HG02678 (cell line): ENCODE data around the gene CST8.

Experiments used
- ATAC-seq: cut with Tn5 transposase; IDR thresholded peaks from one replicate; pipeline ENCODE4 v1.9.1; 2021; ENCODE audit warnings: mild to moderate bottlenecking, moderate library complexity; ENCODE audit not compliant: unreplicated experiment

Gene CST8

DNA sequence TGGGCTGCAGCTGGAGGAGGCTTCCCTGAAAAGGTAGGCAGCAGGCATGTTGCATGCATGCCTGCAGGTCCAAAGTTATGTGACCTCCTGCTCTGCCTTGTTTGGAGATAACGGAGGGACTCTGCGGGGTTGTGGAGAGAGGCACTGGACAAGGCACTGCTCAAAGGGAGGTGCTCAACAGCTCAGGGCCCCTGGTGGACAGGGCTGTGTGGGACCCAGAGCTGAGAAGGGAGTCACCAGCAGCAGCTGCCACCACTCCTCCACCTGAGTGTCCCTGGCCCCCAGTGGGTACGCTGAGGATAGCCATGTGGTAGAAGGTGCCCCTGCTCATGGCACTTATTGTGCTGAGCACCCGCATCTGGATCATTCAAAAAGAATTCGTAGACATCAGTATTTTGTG is 15.5 kb upstream of the CST8 start:
- ATAC-seq, result no peak

DNA sequence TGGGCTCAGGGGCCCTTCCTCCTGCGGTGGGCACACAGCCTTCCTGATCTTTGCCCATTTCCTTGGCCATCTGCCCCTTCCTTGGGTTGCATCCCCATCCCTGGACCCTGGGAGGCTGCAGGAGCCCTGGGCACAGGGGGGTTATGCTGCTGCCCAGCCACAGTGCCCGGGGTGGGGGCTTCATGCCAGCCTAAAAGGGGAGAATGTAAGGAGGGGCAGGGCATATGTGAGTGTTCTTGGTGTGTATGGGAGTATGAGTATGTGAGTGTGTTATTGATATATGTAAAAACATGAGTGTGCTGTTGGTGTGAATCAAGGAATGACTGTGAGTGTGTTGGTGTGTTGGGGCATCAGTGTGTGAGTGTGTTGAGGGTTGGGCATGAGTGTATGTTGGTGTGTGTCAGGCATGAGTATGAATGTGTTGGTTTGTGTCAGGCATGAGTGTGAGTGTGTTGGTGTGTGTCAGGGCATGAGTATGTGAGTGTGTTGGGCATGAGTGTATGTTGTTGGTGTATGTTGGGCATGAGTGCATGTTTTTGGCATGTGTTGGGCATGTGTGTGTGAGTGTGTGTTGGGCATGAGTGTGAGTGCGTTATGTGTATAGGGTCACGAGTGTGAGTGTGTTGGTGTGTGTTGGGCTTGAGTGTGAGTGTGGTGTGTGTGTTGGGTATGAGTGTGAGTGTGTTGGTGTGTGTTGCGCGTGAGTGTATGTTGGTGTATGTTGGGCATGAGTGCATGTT is 14.7 kb upstream of the CST8 start:
- no peak for ATAC-seq

DNA sequence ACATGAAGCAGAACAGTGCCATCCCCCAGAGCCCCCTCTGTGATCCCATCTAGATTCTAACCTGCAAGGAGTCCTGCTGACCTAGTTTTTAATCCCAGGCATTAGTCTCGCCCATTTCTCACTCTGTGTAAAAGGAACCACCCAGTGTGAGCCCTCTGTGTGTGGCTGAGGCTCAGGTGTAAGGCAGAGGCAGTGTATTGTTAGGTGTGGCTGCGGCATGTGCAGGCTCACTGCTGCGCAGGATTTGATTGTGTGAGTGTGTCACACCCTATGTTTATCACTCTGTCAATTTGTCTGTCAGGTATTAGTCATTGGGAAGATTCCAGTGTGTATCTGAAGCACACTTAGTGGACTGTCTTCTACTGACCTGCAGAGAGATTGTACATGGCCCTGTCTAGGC is 13.7 kb upstream of the CST8 start:
- ATAC-seq, result no peak

DNA sequence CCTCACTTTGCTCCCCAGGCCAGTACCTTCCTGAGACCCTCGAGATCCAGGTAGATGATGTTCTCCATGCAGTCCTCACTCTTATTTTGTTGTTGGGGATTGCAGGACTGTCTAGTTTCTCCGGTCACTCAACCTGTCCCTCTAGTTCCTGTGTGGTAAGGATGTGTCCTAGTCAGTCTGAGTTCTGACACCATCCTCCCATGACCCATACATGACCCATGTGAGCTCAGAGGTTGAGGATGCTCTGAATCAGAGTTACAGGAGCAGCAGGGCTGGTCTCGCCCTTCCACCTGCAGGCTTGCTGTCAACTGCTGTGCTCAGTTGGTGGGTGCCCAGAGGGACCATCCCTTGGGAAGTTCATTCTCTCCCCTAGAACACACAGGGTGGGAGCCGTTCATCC is 11.9 kb upstream of the CST8 start:
- no peak for ATAC-seq

DNA sequence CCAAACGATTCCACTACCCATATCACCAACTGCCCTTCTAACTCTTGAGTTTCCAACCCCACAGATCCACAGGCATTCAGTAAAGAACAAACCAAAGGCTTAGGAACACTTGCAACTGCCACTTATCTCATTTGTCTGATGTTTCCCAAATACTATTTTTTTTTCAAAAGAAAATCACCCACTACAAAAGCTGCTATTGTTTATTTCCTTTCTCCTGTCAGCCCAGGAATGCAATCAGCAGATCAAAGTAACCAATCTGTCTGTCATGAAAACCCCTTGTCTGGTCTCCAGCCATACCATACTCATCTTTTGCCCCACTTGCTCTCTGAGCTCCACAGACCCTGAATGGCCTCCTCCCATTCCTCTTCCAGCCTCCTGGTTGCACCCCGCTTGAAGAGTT is 8.8 kb upstream of the CST8 start:
- ATAC-seq, result no peak

DNA sequence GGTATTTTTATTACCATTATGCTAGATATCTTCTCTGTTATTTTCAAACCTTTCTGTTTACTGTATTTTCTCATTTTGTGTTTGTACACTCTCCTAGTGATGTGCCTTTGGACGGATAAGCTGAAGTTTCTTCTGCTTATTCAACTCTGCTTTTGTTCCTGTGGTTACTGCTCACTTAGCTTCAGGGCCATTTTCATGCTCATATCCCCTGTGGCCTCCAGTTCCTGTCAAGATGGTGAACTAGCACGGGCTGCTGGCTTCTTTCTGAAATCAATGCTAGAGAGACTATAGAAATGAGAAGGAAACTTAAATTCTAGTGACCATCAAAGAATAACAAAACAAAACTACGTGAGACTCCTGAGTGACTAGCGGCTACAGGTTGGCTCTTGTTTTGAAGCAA is 6.8 kb upstream of the CST8 start:
- no peak for ATAC-seq

DNA sequence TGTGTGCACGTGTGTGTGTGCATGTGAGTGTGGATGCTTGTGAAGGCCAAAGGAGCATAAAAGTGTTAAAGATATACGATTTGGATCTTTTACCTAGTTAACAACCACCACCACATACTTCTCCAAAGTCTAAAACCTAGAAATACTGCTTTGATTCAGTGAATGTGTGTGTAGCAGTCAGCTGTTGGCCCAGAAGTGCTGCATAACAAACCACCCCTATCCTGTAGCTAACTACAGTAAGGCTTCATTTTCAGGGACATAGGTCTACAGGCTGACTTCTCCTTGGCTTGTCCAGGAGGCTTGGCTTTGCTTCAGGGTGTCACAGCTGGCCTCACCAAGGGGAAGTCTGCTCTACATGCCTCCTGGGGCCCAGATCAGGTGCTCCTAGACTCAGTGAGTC is 2.4 kb upstream of the CST8 start:
- ATAC-seq, result no peak

DNA sequence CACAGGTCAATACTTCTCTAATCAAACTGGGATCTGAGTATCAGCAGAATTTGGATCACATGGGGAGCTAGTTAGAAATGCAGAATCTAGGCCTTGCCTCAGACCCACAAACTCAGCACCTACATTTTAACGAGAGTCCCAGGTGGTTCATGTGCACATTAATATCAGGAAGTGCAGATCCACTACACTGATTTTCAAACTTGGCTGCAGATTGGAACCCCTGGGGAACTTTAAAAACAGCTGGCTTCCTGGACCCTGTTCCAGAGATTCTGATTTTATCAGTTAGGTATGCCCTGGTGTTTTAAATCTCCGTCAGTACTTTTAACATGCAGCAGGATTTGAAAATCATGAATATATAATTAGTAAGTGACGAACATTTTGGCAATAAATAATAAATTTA is 1.9 kb upstream of the CST8 start:
- ATAC-seq, result no peak

DNA sequence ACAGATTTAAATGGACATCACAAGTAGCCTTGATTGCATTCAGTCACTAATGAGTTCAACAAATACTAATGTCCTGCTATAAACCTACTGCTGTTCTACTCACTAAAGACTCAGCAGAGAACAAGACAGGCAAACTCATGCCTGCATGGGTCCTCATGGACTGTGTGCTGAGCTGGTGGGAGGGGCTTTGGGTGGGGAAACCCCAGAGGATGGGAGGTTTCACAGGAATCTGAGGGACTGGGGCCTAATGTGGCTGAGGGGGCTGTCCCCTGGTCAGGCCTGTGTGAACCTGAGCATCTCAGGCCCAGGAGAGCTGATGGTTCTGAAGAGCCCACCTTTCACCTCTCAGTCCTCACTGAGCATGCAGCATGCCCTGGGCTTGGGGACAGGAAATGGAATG is 1.4 kb downstream of the CST8 start:
- no peak for ATAC-seq

DNA sequence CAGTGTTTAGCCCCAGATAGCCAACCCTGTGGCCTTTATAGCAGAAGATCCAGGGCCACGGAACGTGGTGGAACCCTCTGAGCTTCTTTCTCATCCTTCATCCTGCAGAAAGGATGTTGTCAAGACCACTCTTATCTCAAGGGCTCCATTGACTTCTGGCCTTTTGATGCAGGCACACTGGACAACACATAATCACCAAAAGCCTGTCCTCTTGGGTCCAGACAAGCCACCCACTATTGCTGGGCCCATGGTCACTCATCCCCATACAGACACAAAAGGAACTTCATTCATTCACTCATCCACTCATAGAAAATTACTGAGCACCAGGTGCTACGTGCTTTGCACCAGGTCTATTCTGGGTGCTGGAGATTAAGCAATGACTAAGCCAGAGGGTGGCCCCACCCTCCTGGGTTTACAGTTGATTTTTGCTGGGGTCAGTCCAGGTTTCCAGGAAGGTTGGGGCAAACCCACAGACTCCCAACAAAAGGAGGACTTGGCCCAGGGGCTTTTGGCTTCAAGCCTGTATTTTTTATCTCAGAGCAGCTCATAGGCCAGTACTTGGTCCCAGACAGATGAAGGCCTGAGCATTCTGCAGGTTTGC is 2.4 kb downstream of the CST8 start:
- ATAC-seq, result no peak

DNA sequence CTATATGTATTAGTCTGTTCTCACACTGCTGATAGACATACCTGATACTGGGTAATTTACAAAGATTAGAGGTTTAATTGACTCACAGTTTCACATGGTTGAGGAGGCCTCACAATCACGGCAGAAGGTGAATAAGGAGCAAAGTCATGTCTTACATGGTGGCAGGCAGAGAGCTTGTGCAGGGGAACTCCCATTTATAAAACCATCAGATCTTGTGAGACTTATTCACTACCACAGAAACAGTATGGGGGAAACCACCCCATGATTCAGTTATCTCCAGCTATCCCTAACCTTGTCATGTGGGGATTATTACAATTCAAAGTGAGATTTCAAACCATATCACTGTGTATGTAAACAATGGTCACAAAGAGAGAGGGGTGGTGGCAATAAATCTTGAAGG is 6.6 kb downstream of the CST8 start:
- ATAC-seq, result no peak

DNA sequence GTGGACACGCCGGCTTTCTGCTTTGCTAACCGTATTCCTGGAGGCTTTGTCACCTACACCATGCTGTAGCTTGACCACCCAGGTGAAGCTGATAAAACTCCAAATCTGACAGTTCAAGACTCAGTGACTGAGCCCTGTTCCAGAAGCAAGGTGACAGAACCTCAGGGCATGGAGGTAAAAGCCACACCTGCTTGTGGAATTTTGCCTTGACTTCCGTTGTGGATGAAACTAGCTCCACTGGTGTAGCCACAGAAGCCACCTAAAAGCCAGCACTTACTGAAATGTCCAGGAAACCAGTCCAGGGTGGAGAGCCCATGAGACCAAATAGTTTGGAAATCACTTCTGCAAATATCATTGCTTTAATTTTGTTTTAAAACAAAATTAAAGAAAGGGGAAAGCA is 11.0 kb downstream of the CST8 start:
- ATAC-seq, result no peak

DNA sequence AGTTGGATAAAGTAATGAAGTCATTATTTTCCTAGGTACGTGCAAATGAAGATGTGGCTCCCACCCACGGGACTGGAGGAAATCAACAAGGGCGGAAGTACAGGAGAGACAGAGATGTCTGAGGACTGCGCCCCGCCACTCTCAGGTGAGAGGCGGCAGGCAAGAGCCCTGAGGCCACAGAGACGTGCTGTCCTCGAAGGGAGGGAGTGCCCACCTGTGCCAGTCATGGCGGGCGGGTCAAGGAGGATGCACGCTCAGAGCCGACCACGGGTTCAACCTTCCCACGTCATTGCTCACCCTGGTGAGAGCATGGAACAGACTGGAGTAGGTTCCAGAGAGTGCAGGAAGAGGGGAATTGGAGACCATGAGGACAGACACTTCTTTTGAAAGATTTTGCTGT is 12.7 kb downstream of the CST8 start:
- ATAC-seq, result no peak

DNA sequence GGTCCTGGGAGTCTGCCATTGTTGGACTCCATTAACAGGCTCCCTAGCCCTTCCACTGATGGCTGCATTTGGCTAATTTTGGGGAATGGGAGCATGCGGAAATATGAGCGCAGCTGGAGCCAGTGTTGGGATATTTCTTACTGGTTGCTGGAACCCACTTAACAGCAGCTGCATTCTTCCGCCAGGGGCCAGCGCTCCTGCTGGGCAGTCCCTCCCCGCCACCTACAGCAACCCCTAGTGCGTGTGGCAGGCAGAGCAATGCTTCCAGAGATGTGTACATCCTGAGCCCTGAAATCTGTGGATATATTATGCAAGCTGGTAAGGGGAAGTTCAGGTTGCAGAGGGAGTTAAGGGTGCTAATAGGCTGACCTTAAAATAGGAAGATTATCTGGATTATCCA is 16.4 kb downstream of the CST8 start:
- no peak for ATAC-seq

DNA sequence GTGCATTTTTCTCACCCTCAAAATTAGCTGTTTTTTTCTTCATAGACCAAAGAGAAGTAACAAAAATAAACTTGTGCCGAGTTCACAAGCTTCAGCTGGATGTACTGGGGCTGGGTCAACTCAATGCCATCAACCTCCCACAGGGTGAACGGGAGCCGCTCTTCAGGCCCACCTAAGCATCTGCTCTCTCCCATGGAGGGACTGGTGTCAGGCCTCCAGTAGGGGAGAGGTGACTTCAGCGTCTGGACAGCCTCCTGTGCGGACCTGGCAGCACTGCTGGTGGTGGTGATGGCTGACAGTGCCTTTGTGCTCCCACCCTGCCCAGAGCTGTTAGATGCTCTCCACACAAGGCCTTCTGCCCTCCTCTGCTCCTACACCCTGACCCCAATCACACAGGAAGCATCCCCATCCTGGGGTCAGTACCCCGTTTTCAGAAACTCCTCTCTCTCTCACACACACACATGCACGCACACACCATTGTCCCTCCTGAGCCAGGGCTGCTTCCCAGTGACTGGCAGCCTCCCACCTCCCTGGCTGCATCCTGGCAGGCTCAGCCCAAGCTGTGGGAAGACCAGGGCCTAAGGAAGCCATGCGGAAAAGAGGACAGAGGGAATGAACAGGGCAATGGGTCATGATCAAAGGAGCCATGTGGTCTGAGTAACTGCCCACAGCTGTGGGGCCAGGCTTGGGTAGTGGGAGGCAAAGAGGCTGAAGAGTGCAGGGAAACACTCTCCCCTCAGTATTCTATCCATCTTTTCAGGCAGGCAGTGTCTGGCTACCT is 17.7 kb downstream of the CST8 start:
- ATAC-seq, result no peak

DNA sequence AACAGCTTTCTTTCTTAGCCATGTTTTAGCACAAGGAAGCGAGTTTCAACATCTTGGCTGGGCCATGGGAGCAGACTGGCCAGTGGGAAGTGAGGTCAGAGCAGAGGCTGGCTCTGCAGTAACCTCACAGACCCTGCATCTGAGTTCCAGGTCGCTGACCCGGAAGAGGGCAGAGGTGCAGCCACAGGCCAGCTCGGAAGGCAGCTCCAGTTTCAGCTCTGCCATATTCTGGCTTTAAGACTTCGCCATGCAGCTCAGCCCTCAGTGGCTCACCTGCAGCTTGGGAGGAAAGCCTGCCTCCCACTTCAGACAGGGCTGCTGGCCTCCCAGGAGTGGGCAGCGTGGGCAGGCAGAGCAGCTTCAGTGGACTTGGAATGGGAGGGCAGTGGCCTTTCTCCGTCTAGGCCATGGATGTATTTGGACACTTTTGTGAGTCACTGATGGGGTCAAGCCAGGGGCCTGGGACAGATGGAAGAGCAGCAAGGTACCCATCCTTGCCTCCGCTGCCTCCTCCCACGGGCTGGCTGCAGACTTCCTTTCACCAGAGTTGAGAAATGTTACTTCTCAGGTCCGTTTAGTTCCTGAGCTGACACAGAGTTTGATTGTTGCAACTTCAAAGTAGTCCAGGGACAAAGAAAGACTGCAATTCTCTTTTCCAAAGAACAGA is 18.5 kb downstream of the CST8 start:
- no peak for ATAC-seq

DNA sequence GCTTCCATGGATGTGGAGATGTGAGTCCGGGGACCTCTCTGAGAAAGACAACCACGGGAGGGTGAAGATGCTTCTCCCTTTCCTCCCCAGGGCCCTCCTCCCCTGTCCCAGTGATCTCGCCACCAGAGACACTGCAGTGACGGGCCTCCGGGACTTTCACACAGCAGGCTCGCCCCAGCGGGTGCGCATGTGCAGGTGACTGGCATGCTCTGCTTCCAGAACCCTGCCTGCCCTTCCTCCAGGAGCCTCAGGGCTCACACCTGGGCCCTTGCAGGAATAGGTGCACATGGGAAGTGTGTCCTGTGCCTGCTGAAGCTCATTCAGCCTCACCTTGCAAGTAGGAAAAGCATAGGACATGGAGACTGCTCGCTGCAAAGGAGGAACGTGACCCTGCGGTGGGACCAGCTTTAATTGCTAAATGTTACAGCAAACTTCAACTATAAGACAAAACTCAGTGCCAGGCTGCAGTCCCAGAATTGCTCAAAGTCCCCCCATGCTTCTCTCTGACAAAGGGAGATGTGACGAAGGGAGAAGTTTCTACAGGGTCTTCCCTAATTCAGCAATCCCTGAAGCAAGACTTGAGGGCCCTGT is 19.2 kb downstream of the CST8 start:
- ATAC-seq, result no peak

DNA sequence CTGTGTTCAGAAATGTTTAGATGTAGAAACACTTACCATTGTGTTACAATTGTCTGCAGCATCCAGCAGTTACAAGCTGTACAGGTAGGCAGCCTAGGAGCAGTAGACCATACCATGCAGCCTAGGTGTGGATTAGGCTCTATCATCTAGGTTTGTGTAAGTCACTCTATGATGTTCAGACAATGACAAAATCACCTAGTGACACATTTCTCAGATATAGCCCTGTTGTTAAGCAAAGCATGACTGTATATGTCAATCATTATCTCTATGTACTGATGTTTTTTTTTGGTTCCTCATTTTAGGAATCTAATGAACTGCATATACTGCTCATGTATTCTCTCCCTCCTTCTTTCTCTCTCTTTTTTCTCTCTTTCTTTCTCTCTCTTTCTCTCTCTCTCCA is 22.2 kb downstream of the CST8 start:
- no peak for ATAC-seq

DNA sequence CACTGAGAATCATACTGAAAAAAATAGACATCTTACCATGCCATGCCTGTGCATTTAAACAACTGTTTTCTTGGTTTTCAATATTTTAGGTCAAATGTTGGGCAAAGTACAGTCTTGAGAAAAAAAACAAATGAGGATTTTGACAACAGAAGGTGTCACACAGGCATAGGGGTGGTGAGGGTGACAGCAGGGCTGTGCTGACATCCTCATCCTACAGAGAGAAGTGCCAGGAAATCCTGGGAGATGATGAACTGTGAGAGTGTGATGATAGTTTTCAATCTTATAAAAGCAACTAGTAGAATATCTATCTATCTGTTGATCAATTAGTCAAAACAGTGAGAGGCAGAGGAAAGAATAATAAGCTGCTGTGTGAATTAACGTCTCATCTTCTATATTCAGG is 23.9 kb downstream of the CST8 start:
- no peak for ATAC-seq

DNA sequence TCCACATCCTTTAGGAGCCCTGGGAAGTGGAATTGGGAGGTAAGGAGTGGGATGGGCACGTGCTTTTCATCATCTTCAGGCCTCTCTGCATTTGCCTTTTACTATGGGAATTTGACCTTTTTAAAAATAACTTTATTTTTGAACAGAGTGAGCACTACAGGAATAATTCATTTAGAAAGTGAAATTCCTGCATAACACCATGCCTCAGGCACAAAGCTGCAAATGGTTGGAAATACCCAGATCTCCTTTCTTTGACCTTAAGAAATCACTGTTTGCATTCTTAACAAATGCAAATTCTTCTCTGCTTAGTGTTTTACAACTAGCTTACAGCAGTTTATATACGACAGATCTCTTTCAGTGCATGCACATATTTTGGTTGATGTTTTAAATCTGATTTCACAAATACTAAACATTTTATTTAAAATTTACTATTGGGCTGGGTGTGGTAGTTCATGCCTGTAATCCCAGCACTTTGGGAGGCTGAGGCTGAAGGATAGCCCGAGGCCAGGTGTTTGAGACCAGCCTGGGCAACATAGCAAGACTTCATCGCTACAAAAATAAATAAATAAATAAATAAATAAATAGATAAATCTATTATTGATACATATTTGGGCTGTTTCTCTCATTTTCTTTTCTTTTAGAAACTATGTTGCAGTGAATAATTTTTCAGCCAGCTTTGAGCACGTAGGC is 24.5 kb downstream of the CST8 start:
- ATAC-seq, result no peak

DNA sequence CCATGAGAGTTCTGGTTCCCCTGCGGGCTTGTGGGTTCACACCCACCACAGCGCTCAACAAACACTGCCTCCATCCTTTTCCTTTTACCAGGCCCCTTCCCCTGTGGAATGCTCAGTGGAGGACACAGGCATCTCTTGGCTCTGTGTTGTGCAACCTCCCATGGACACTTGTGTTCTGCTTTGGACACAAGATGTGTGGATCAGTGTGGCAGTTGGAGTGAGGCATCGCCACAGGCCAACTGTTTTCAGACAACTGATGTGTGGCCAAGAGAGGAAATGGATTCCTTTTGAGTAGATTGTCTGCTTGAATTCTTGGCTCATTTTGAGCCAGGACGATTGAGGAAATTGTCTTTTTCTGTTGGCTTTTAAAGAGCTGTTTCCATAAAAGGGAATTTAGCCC is 26.8 kb downstream of the CST8 start:
- ATAC-seq, result no peak
